Measurements from ENCODE around the gene ALOX12. TPM values are rescaled to one million over a fixed set of nuclear protein-coding genes. Genes with fewer than 3 reads are reported as not detected.

Gene ALOX12
- total RNA-seq, 1 experiment from 2014 or later = not detected

DNA sequence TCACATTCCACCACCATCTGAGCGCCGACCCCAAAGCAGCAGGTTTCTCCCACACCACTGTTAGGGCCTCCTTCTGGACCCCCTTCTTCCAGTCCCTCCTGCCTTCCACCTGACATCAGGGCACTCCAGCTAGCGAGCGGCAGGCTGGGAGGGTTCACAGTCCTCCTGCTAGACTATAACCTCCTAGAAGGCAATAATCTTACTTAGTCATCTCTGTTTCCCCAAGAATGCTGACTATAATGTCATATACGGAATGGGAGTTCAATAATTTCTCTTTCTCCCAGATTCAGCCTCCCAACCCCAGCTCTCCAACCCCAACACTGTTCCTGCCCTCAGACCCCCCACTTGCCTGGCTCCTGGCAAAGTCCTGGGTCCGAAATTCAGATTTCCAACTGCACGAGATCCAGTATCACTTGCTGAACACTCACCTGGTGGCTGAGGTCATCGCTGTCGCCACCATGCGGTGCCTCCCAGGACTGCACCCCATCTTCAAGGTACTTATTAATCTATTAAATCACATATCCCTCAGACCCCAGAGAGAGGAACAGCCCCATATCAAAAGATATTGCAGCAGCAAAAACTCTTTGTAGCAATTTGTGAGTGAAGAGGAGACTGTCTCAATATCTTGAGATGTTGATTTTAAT is 5.6 kb downstream of the ALOX12 start:
- DNase-seq (ENCODE audit: low read depth) = no peak

GRCh38 chr17:7002288-7003047 is 6.6 kb downstream of the ALOX12 start:
- no peak for DNase-seq (ENCODE audit: low read depth)

DNA sequence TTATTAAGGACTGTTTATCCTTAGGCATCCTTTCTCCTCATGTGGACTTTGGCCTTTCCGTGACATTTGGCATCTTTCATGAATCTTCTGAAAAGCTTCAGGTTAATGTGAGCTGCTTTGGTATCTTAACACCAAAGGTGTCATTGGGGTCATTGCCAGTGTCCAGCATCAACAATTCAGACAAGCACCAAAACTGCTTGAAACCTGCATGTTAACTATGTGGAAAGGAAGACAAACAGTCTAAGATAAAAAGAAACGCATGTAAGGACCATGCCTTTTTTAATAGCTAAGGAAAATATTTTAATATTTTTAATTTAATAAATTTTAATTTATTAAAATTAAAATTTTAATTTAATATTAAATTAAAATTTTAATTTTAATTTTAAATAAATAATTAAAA is 7.9 kb downstream of the ALOX12 start:
- no peak for DNase-seq (ENCODE audit: low read depth)

GRCh38 chr17:7004398-7005253 is 8.8 kb downstream of the ALOX12 start:
- peak; percentile 72 for DNase-seq (ENCODE audit: low read depth)

DNA sequence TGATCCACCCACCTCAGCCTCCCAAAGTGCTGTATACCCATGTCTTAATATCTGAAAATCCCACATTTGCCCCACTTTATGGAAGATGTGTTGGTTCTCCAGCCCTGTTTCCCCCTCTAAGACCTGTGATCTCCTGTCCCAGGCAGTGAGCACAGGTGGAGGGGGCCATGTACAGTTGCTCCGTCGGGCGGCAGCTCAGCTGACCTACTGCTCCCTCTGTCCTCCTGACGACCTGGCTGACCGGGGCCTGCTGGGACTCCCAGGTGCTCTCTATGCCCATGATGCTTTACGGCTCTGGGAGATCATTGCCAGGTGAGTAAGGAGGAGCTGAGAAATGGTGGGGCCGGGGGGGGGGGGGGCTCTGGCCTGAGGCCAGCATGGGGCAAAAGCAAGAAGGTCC is 9.9 kb downstream of the ALOX12 start:
- no peak for DNase-seq (ENCODE audit: low read depth)

GRCh38 chr17:7007143-7007542 is 11.3 kb downstream of the ALOX12 start:
- DNase-seq (ENCODE audit: low read depth) = no peak

DNA sequence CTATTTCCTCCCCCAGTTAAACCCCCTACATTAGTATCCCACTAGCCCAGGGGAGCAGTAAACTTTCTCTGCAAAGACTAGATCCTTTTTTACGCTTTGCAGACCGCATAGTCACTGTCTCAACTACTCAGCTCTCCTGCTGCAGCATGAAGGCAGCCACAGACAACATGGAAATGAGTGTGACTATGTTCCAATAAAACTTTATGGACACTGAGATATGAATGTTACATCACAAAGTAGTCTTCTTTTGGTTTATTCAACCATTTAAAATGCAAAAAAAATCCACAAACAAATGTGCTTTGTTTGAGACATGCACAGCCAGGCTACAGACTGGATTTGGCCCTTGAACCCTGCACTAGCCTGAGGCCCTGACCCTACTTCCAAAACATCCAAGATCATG is 14.7 kb downstream of the ALOX12 start:
- no peak for DNase-seq (ENCODE audit: low read depth)

DNA sequence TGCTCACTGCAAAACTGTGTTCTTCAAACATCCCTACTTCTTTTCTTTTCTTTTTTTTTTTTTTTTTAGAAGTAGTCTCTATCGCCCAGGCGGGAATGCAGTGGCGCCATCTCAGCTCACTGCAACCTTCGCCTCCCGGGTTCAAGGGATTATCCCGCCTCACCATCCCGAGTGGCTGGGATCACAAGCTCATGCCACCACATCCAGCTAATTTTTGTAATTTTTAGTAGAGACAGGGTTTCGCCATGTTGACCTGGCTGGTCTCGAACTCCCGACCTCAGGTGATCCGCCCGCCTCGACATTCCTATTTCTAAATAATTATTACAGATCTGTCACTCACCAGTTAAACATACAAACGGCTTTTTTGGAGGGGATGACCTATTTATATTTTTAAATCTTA is 15.6 kb downstream of the ALOX12 start:
- DNase-seq (ENCODE audit: low read depth) = no peak

- DNase-seq (ENCODE audit: low read depth) = no peak
These were observed 16.0 kb downstream of the ALOX12 start for GRCh38 chr17:7011942-7012254.

DNA sequence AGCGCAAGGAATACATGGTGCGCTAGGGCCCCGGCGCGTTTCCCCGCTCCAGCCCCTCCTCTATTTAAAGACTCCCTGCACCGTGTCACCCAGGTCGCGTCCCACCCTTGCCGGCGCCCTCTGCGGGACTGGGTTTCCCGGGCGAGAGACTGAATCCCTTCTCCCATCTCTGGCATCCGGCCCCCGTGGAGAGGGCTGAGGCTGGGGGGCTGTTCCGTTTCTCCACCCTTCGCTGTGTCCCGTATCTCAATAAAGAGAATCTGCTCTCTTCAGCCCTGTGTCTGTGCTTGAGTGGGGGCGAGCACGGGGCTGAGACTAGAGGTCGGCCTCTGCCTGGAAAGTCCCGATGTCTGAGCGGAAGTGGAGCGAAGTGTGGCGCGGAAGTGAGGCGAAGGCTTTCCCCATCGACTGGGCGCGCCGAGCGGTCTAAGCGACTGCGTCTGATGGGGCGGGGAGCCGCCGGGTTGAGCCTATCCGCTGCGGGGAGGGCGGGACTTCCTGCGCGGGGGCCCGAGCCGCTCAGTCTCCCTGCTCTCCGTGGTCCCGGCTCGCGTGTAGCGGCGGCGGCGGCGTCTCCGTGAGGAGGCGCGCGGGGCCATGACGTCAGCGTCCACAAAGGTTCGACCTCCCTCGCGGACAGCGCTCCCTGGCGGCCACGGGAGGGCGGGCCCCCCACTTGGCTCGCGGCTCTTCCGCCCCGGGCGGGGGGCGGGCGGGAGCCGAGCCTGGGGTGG is 18.6 kb downstream of the ALOX12 start:
- DNase-seq (ENCODE audit: low read depth) = peak; percentile 96

DNA sequence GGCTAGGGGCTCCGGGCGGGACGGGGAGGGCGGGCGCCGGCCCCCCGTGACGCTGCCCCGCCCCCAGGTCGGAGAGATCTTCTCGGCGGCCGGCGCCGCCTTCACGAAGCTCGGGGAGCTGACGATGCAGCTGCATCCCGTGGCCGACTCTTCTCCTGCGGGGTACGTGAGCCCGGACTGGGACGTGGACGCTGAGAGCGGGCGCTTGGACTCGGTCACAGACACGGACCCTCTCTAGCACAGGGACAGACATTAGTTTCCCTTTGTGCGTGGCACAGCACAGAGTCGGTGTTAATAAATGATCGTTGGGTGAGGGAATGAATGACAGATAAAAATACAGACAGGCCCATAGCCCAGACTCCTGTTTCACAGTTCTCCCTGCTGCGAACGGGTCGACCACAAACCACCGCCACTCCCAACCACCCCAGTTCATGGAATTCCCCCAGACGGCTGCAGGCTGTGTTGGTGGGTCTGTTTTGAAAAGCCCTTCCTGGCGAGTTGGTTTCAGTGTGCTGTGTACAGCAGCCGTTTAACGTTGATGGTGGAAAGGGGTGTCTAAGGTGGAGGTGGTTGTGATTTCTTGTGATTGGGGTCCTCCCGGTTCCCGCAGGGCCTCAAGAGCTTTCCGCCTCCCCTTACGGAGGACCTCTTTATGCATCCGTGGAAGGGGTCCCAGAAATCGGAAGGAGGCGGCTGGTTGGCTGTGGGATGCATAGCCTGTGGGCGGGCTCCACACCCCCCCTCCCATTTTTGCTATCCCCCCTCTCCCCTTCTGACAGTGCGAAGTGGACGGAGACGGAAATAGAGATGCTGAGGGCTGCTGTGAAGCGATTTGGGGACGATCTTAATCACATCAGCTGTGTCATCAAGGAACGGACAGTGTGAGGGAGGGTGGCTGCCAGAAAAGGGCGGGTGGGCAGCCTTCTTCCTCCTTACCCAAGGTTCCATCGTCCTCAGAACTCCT is 19.4 kb downstream of the ALOX12 start:
- peak; percentile 67 for DNase-seq (ENCODE audit: low read depth)

- no peak for DNase-seq (ENCODE audit: low read depth)
These were observed 20.6 kb downstream of the ALOX12 start for GRCh38 chr17:7016418-7016817.

GRCh38 chr17:7016886-7017826 is 21.3 kb downstream of the ALOX12 start:
- no peak for DNase-seq (ENCODE audit: low read depth)

DNA sequence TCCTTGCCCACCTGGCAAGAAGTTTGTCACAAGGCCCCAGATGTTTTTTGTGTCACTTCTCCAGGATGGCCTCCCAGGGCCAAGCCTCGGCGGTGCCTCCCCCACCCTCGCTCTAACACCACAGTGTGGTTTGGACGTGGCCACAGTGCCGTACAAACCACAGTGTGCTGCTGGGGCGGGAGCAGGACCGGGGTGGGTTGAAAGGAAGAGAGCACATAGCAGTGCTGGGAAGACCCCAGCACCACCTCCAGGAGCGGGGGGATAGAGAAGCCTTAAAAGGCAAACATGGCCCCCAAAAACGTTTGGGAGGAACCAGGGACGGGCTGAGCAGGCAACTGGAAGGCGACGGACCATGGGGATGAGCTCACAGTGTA is 22.0 kb downstream of the ALOX12 start:
- no peak for DNase-seq (ENCODE audit: low read depth)

GRCh38 chr17:7018331-7018964 is 22.6 kb downstream of the ALOX12 start:
- no peak for DNase-seq (ENCODE audit: low read depth)

DNA sequence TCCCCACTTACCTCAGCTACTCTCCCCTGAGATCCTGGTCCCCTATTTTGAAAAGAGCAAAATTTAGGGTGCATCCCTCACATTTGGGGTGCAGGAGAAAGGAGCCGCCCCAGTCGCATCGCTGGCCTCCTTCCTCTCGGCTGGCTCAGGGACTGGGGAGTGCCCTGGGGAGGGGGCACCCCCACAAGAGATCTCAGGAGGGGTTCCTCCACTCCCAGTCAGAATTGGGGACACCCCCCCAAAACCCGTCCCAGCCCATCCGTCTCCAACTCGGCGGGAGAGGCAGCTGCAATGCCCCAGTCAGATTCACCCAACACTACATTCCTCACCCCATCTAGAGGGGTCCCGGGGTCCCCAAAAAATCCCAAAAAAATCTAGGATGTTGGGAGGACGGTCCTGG is 23.5 kb downstream of the ALOX12 start:
- no peak for DNase-seq (ENCODE audit: low read depth)

- DNase-seq (ENCODE audit: low read depth) = peak; percentile 52
These were observed 24.1 kb downstream of the ALOX12 start for GRCh38 chr17:7019839-7020519.

GRCh38 chr17:7020894-7021664 is 25.2 kb downstream of the ALOX12 start:
- no peak for DNase-seq (ENCODE audit: low read depth)

All from M059J (cell line).